ENCODE data around the gene CCDC13.
A peak's percentile ranks its signal among the peaks of the same experiment; 100 is the strongest.

DNA sequence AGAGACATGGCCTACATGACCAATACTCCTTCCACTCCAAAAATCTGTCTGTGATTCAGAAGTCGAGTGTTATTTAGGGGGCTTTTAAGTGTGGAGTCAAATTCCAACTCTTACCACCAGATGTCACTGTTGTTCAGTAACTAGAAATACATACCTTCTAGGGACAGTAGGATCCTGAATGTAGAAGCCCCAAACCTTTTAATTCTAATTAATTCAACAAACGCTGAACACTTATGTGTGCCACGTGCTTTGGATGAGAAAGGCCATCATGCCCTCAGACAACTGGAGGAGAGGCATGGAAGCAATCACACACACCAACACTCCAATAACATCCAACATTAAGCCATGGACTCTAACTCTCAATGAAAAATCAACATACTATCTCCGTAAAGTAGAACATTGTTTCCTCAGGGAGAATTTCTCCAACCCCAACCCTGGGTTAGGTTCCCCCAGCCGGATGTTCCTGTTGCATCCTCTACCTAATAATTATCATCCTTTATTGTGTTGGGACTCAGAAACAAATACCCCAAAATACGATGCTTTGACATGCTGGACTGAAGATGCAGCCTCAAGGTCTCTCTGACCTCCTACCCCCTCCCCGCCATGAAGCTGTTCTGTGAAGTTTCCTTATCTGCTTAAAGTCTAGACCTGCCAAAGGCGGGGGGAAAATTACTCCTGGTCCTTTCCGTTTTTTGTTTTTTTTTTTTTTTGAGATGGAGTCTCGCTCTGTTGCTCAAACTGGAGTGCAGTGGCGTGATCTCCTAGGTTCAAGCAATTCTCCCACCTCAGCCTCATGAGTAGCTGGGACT is 8.0 kb upstream of the CCDC13 start:
- TF ChIP-seq CTCF (IDR thresholded peaks at IDR 0.05): peak; percentile 74 to 88 (median 82)
- TF ChIP-seq POLR2A (IDR thresholded peaks at IDR 0.05): no peak
